ENCODE results near the gene C1orf141.

The C1orf141 gene

GRCh38 chr1:67059346-67059745 lies 75.4 kb downstream of the C1orf141 start:
- Mint-ChIP-seq H3K4me3 (no peak overlapping the region), H3K36me3 (ENCODE audit: low read depth) (no peaks in the 10 kb centered on the region), H3K4me1 (peaks cover 17% of the 10 kb centered on the region), H3K27ac (no peak overlapping the region), H3K9me3 (no peaks in the 10 kb centered on the region), H3K27me3 (ENCODE audit: low read depth, poor library complexity) (peaks cover 14% of the 10 kb centered on the region)
- DNase-seq = no peak
- TF ChIP-seq, protein P1, sequence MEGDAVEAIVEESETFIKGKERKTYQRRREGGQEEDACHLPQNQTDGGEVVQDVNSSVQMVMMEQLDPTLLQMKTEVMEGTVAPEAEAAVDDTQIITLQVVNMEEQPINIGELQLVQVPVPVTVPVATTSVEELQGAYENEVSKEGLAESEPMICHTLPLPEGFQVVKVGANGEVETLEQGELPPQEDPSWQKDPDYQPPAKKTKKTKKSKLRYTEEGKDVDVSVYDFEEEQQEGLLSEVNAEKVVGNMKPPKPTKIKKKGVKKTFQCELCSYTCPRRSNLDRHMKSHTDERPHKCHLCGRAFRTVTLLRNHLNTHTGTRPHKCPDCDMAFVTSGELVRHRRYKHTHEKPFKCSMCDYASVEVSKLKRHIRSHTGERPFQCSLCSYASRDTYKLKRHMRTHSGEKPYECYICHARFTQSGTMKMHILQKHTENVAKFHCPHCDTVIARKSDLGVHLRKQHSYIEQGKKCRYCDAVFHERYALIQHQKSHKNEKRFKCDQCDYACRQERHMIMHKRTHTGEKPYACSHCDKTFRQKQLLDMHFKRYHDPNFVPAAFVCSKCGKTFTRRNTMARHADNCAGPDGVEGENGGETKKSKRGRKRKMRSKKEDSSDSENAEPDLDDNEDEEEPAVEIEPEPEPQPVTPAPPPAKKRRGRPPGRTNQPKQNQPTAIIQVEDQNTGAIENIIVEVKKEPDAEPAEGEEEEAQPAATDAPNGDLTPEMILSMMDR (IDR thresholded peaks at IDR 0.05) = no peak

- H3K27ac Mint-ChIP-seq = no peak overlapping the region
- H3K4me1 Mint-ChIP-seq = peaks cover 17% of the 10 kb centered on the region
- DNase-seq = no peak
- peaks cover 14% of the 10 kb centered on the region for H3K27me3 Mint-ChIP-seq (ENCODE audit: low read depth, poor library complexity)
- no peak overlapping the region for H3K4me3 Mint-ChIP-seq
- H3K36me3 Mint-ChIP-seq (ENCODE audit: low read depth) = no peaks in the 10 kb centered on the region
- TF ChIP-seq, protein P1 (IDR thresholded peaks at IDR 0.05) = no peak
- H3K9me3 Mint-ChIP-seq = no peaks in the 10 kb centered on the region
Measured at GRCh38 chr1:67058761-67059160, 76.0 kb downstream of the C1orf141 start.

- H3K27me3 Mint-ChIP-seq (ENCODE audit: low read depth, poor library complexity) = peaks cover 14% of the 10 kb centered on the region
- no peaks in the 10 kb centered on the region for H3K9me3 Mint-ChIP-seq
- no peak overlapping the region for H3K27ac Mint-ChIP-seq
- H3K4me1 Mint-ChIP-seq = peaks cover 17% of the 10 kb centered on the region
- DNase-seq = no peak
- no peaks in the 10 kb centered on the region for H3K36me3 Mint-ChIP-seq (ENCODE audit: low read depth)
- TF ChIP-seq, protein P1 (IDR thresholded peaks at IDR 0.05) = no peak
- H3K4me3 Mint-ChIP-seq = no peak overlapping the region
Measured at GRCh38 chr1:67058242-67058641, 76.5 kb downstream of the C1orf141 start.

DNA sequence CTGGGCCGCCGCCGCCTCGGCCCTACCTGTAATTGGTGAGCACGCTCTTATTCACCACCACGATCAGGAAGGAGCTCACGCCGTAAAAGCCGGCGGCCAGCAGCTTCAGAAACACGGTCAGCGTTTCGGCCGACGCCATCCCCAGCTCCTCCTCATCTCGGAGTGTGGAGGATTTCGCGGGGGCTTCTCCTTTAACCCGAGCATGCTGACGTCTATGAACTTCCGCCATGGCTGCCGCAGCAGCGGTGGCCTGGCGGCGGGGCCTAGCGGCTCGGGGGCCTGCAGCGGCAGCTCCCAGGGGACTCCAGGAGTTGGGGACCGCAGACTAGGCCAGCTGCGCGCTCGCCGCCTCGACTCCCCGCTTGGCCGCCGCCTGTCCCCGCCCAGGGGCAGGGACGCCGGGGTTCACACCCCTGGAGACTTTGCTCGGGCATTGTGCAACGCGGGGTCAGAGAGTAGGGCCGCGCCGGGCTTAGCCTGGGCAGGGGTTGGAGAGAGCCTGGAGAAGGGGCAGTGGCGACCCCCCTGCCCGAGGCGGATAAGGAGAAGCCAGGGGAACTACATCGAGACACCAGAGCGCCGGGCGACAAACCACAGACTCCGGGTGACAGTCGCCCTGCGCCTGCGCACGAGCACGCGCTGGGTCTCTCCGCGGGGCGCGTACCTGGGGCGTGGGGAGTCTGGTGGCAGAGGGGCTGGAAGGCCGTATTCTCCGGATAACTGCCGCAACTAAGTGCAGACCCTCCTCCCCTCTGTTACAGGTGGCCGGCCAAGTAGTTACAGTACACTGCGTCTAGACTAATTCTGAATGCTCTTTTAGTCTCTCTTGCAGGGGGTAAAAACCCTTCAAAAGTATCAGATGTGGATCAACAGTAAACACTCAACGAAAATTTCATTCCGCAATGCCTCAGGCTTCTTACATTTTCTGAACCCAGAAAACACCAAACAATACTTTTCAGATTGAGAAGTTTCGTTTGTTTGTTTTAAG lies 80.7 kb downstream of the C1orf141 start, which contains the start of gene SLC35D1:
TSS of gene SLC35D1 (minus strand) at position 364 of the 988 bp plus-strand sequence. CDS start at position 229, 135 bp downstream.
- Mint-ChIP-seq H3K4me1 (peaks cover 40% of the 10 kb centered on the region), H3K9me3 (no peaks in the 10 kb centered on the region), H3K27me3 (ENCODE audit: low read depth, poor library complexity) (peaks cover 4% of the 10 kb centered on the region), H3K27ac (peak within 1 kb of the TSS; percentile 96), H3K4me3 (peak within 1 kb of the TSS; percentile 93), H3K36me3 (ENCODE audit: low read depth) (peaks cover 21% of the 10 kb centered on the region)
- peak; percentile 86 for DNase-seq
- TF ChIP-seq, protein P1 (IDR thresholded peaks at IDR 0.05) = no peak

DNA sequence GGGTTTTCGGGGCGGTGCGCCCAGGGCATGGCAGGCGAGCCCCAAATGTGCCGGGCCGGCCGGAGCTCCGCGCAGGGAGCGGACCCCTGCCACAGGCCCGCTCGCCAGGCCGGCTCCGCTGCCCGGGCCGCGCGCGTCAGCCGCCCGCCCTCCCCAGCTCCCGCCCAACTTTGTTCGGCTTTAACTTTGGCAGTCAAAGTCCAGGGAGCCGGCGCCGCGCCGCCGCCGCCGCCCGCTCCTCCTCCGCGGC lies 81.3 kb downstream of the C1orf141 start:
- Mint-ChIP-seq H3K27ac (peak overlapping the region; percentile 75), H3K36me3 (ENCODE audit: low read depth) (peaks cover 27% of the 10 kb centered on the region), H3K27me3 (ENCODE audit: low read depth, poor library complexity) (peaks cover 3% of the 10 kb centered on the region), H3K9me3 (no peaks in the 10 kb centered on the region), H3K4me3 (peak overlapping the region; percentile 93), H3K4me1 (peaks cover 40% of the 10 kb centered on the region)
- peak; percentile 71 for DNase-seq
- TF ChIP-seq, protein P1 (IDR thresholded peaks at IDR 0.05) = no peak

Measured in nephron progenitor cell (in vitro differentiated cells).